Measurements from ENCODE around the gene TM9SF3. TPM values are rescaled to one million over a fixed set of nuclear protein-coding genes. Genes with fewer than 3 reads are reported as not detected.

Gene TM9SF3
- total and polyA plus RNA-seq, 10 of the 15 experiments (the other 5 are each of a cell fraction or from before 2014, with no cell fraction given), result 17.1 to 85.4 (median 44.9) TPM

DNA sequence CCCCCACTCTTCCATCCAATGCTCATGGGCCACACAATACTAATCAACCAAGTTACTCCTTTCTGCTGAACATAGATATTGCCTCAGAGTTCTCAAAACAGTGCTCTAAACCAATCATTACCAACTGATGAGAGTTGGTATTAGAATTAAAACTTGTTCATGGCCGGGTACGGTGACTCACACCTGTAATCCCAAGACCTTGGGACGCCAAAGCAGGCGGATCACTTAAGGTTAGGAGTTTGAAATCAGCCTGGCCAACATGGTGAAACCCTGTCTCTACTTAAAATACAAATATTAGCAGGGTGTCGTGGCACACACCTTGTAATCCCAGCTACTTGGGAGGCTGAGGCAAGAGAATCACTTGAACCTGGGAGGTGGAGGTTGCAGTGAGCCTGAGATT lies 8.2 kb downstream of the TM9SF3 start (continued):
- TF ChIP-seq, protein P1, sequence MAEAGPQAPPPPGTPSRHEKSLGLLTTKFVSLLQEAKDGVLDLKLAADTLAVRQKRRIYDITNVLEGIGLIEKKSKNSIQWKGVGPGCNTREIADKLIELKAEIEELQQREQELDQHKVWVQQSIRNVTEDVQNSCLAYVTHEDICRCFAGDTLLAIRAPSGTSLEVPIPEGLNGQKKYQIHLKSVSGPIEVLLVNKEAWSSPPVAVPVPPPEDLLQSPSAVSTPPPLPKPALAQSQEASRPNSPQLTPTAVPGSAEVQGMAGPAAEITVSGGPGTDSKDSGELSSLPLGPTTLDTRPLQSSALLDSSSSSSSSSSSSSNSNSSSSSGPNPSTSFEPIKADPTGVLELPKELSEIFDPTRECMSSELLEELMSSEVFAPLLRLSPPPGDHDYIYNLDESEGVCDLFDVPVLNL (IDR thresholded peaks at IDR 0.05; ENCODE audit: low read depth, low read length), result no peak
- TF ChIP-seq NR2F1 (conservative IDR thresholded peaks at IDR 0.05), result no peak
- no peak for TF ChIP-seq NFYB (IDR thresholded peaks at IDR 0.05; ENCODE audit: insufficient read depth, low read depth, low read length)
- TF ChIP-seq, protein P2, sequence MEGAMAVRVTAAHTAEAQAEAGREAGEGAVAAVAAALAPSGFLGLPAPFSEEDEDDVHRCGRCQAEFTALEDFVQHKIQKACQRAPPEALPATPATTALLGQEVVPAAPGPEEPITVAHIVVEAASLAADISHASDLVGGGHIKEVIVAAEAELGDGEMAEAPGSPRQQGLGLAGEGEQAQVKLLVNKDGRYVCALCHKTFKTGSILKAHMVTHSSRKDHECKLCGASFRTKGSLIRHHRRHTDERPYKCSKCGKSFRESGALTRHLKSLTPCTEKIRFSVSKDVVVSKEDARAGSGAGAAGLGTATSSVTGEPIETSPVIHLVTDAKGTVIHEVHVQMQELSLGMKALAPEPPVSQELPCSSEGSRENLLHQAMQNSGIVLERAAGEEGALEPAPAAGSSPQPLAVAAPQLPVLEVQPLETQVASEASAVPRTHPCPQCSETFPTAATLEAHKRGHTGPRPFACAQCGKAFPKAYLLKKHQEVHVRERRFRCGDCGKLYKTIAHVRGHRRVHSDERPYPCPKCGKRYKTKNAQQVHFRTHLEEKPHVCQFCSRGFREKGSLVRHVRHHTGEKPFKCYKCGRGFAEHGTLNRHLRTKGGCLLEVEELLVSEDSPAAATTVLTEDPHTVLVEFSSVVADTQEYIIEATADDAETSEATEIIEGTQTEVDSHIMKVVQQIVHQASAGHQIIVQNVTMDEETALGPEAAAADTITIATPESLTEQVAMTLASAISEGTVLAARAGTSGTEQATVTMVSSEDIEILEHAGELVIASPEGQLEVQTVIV (IDR thresholded peaks at IDR 0.05; ENCODE audit: borderline replicate concordance, partially characterized antibody), result no peak
- no peak for TF ChIP-seq KLF5 (IDR thresholded peaks at IDR 0.05; ENCODE audit: partially characterized antibody)
- no peak for TF ChIP-seq RB1 (IDR thresholded peaks at IDR 0.05; ENCODE audit: borderline replicate concordance)
- no peak for TF ChIP-seq NR2C2 (IDR thresholded peaks at IDR 0.05; ENCODE audit: borderline replicate concordance, control insufficient read depth, insufficient read length, low read depth)
- TF ChIP-seq KAT2A (conservative IDR thresholded peaks at IDR 0.05; ENCODE audit: control insufficient read depth, low read depth, low read length), result no peak

DNA sequence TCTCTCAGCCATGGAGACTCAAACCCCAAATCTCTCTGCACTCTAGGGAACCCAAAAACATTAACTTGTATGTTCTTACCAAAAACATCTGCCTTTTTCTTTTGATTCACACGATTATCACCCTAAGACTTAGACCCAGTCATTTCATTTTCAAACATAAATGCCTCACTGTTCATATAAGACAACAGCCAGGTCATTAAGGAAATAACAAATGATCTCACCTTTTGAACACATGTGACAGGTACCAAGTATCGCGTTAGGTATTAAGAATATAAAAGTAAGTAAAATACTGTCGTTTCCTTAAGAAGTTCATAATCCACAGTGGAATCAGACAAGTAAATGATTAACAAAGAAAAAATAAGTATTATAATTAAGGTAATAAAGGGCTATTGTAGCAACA lies 8.8 kb downstream of the TM9SF3 start:
- FAIRE-seq, result no peak
- no peak overlapping the region for H3K4me3 ChIP-seq
- BruUV-seq (replicated peaks), result no TSS peak
- ChIA-PET SMC1A (ENCODE audit: uncharacterized antibody, unreplicated experiment) (interaction anchor here (0.9 kb wide), 1 partner anchor 52 kb away, joined by 3 read pairs; no protein-coding TSS in a partner anchor), POLR2A (no interaction called here), CTCF (interaction anchor here (0.6 kb wide), 1 partner anchor 15 kb away, joined by 3 read pairs; no protein-coding TSS in a partner anchor), RAD21 (ENCODE audit: unreplicated experiment) (no interaction called here)
- no peak overlapping the region for H3K27ac ChIP-seq (ENCODE audit: control insufficient read depth, insufficient read depth)
- no peaks in the 10 kb centered on the region; the same call in 2 of the 3 replicates for H3K9me3 ChIP-seq (replicated peaks; ENCODE audit: control insufficient read depth, insufficient read depth, low read length)
- H4K20me1 ChIP-seq (ENCODE audit: control insufficient read depth, insufficient read depth), result no peaks in the 10 kb centered on the region
- peaks cover 0 to 2% of the 10 kb centered on the region in 2 experiments; a peak in 3 of 4 replicates for H3K36me3 ChIP-seq (ENCODE audit: control insufficient read depth in 2 of 2, insufficient read depth in 2 of 2, low read length in 1 of 2)
- H3K79me2 ChIP-seq (ENCODE audit: control insufficient read depth, insufficient read depth, low read length), result peaks cover 89% of the 10 kb centered on the region
- in situ Hi-C loops (cut with MboI) (no loop called here), intact Hi-C loops (cut with micrococcal nuclease; ENCODE audit: unreplicated experiment) (no loop called here)
- no peak overlapping the region for H3K4me2 ChIP-seq (ENCODE audit: control insufficient read depth, insufficient read depth)
- DNase-seq (ENCODE audit: low read depth, low spot score), result no peak
- ATAC-seq, result peak; percentile 22
- no peak overlapping the region for H2AFZ ChIP-seq (ENCODE audit: control insufficient read depth, low read depth, low read length)
- no peak for TF ChIP-seq SMAD5 (IDR thresholded peaks at IDR 0.05; ENCODE audit: low read depth)
- TF ChIP-seq SREBF2 (IDR thresholded peaks at IDR 0.05; ENCODE audit: low read length), result no peak
- TF ChIP-seq IKZF1 (conservative IDR thresholded peaks at IDR 0.05), result no peak
- no peaks in the 10 kb centered on the region for H3K27me3 ChIP-seq (replicated peaks in 1 of 2; ENCODE audit: control insufficient read depth in 2 of 2, insufficient read depth in 2 of 2, low read length in 1 of 2)
- H3K9ac ChIP-seq (ENCODE audit: control insufficient read depth, insufficient read depth, low read length), result no peak overlapping the region
- H3K4me1 ChIP-seq (ENCODE audit: control insufficient read depth, insufficient read depth, low read length), result peaks cover 6% of the 10 kb centered on the region; the same call in 1 of the 2 replicates
- 71% methylated on average over 4 of the region's 4 CpGs for WGBS (ENCODE audit: insufficient coverage, insufficient replicate concordance, low lambda C conversion rate, missing lambda C conversion rate)

Data from GM12878 (cell line).